ENCODE data around the gene PLCD4. TPM values are rescaled to one million over a fixed set of nuclear protein-coding genes. Genes with fewer than 3 reads are reported as not detected.

PLCD4 gene
- polyA plus RNA-seq, 3 donors: 5.9 to 10.0 (median 8.8) TPM

- DNase-seq (ENCODE audit: low read depth in 3 of 3, low spot score in 2 of 3): no peak
These were observed 10.6 kb downstream of the PLCD4 start for GRCh38 chr2:218618102-218618860.

- DNase-seq (ENCODE audit: low read depth in 3 of 3, low spot score in 2 of 3): no peak
These were observed 13.3 kb downstream of the PLCD4 start for GRCh38 chr2:218621007-218621406.

GRCh38 chr2:218622606-218623365, 15.1 kb downstream of the PLCD4 start:
- no peak for DNase-seq (ENCODE audit: low read depth in 3 of 3, low spot score in 2 of 3)

GRCh38 chr2:218623366-218623705, 15.6 kb downstream of the PLCD4 start:
- no peak for DNase-seq (ENCODE audit: low read depth in 3 of 3, low spot score in 2 of 3)

DNA sequence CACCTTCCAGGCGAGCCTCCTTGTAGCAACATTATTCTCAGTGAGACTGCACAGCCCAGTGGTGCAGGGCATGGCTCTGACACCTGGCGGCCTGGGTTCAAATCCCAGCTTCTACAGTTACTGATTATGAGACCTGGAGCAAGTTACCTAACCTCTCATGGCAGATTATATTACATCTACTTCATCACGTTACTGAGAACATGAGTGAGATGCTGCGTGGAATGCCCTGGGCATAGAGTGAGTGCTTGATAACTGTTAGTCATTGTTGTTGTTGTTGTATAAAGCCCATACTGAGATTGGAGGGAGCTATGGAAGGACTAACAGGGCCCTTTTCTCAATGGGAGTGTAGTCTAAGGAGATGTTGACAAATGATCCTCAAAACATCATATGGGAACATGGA, 18.7 kb downstream of the PLCD4 start:
- DNase-seq (ENCODE audit: low read depth in 3 of 3, low spot score in 2 of 3): no peak

- DNase-seq (ENCODE audit: low read depth in 3 of 3, low spot score in 2 of 3): no peak
These were observed 20.2 kb downstream of the PLCD4 start for GRCh38 chr2:218627939-218628338.

- DNase-seq (ENCODE audit: low read depth in 3 of 3, low spot score in 2 of 3): no peak
These were observed 24.1 kb downstream of the PLCD4 start for GRCh38 chr2:218631837-218632236.

GRCh38 chr2:218635719-218636118, 28.0 kb downstream of the PLCD4 start:
- no peak for DNase-seq (ENCODE audit: low read depth in 3 of 3, low spot score in 2 of 3)

GRCh38 chr2:218638372-218638771, 30.7 kb downstream of the PLCD4 start:
- no peak for DNase-seq (ENCODE audit: low read depth in 3 of 3, low spot score in 2 of 3)

DNA sequence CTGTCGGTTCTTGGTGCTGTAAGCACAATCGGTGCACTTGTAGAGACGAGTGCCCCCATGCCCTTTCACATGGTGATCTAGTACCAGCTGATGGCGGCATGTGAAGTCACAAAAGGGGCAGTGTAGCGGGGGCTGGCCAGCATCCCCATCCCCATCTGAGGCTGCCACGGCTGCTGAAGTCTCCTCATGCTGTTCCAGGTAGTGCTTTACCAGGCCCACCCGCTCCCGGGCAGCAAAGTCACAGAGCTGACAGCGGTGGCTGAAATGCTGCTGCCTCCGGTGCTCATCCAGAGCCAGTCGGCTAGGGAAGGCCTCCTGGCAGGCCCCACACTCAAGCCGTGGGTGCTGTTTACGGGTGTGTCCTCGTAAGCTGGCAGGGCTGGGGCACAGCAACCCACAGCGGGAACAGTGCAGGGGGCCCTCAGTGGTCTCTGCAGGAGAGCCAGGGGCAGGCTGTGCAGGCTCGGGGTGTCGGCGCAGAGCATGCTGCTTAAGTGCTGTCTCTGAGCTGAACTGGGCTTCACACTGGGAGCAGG, 34.5 kb downstream of the PLCD4 start:
- DNase-seq (ENCODE audit: low read depth in 3 of 3, low spot score in 2 of 3): no peak

DNA sequence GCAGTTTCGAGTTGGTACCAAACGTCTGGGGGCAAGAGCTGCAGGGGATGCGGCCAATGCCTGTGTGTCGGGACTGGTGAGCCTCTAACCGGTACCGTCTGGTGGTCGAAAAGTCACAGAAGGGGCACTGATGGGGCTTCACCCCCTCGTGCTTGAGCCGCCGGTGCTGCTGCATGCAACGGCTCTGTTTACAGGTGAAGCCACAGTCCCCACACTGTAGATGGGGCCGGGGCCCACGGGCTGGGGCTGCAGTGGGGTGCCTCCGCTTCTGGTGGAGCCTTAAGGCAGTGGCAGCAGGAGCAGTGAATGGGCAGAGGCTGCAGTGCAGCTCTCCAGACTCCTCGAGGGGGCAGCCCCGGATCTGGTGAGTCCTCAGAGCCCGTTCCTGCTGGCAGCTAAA, 35.1 kb downstream of the PLCD4 start:
- no peak for DNase-seq (ENCODE audit: low read depth in 3 of 3, low spot score in 2 of 3)

DNA sequence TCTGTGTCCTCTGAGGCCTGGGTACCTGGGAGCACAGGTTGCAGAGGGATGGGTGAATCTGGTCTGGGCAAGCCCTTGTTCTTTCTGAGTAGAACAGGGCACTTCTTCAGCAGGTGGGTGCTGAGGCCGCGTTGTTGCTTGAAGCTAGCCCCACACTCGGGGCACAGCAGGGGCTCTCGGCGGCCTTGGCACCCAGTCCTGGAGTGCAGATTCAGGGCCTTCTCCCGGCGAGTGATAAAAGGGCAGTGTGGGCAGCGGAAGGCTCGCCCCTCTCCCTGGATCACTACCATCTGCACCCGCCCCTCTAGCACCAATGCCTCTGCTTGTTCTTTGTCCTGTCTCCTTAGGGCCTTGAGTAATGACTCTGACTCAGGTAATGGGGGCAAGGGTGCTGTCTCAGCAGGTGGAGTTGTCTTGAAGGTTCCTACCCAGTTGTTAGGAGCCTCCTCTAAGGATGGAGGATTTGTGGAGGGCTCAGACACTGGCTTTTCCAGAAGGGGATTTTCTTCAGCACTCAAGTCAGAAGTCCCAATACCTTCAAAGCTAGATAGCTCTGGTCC, 36.1 kb downstream of the PLCD4 start:
- DNase-seq (ENCODE audit: low read depth in 3 of 3, low spot score in 2 of 3): no peak

- no peak for DNase-seq (ENCODE audit: low read depth in 3 of 3, low spot score in 2 of 3)
These were observed 37.0 kb downstream of the PLCD4 start for GRCh38 chr2:218644721-218645120.

GRCh38 chr2:218645126-218645525, 37.4 kb downstream of the PLCD4 start:
- DNase-seq (ENCODE audit: low read depth in 3 of 3, low spot score in 2 of 3): no peak

GRCh38 chr2:218648088-218648786, 40.5 kb downstream of the PLCD4 start:
- DNase-seq (ENCODE audit: low read depth in 3 of 3, low spot score in 2 of 3): no peak

- no peak for DNase-seq (ENCODE audit: low read depth in 3 of 3, low spot score in 2 of 3)
These were observed 41.0 kb downstream of the PLCD4 start for GRCh38 chr2:218648787-218649100.

DNA sequence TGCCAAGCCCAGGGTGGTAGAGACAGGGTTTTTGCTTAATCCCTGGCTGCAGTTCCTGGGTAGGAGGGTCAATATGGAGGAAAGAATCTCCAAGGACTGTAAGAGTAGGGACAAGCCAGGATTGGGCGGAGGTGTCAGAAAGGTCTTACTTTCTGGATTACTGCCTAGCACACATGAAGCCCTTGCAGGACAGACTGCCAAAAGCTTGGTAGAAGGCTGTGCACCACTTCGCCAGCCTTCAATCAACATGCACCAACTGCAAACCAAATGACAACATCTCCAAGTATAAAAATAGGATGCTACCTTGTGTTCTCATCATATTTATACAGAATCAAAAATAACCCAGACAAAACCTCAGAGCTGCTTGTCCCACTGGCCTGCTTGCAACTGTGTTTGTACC, 48.1 kb downstream of the PLCD4 start:
- no peak for DNase-seq (ENCODE audit: low read depth in 3 of 3, low spot score in 2 of 3)

DNA sequence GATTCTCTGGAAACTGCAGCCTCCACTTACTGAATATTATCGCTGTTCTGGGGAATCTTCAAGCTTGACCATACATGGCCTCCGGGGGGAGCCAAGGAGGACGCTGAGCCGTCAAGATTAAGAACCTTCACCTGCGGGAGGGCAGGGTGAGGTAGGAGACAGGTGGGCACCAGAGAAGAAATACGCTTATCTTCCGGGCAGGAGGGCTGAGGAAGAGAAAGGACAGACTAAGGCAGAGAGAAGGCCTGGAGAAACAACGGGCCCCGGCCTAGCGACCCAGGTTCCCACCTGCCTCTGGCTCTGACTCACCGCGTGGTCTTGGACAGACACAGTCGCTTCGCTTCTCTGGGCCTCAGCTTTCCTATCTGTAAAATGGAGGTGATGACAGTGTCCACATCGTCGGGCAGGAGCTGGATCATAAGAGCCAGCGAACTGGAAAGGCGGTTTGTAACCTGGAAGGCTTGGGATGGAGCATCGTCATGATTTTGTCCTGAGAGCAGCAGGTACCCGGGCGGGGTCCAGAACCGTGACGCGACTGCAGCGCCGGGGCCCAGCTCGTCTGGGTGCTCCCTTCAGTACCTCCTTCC, 51.1 kb downstream of the PLCD4 start:
- peak in 1 of 3 donors; percentile 1 for DNase-seq (ENCODE audit: low read depth in 3 of 3, low spot score in 2 of 3)

DNA sequence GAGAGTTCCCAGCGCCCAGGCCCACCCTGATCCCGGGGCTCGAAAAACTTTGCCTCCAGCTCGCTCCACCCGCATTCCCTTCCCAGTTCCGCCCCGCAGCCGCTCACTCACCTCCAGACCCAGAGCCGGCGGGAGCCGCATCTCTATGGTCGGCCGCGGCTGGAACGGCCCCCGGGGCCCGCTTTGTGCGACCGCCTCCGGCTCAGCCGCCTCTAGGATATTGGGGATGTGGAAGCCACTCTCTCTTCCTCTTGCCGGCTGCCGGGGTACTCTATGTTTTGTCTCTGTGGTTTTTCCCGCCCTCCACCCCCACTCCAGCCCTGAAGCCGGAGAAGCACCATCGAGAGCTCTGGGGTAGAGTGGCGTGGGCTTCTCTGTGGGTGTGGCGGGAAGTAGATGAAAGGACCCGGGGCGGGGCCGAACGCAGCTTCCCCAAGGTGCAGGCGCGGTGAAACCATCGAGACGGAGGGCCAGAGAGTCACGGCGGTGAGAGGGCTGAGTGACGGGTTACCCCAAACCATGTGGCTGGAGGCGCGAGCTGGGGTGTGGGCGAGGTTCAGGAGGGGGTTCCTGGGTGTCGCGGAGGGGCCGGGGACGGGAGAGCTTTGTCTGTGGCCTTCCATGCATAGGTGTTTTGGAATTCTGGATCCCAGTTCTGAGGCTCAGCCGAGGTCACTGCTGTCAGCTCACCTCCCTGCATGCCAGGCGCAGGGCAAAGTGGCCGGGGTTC, 51.7 kb downstream of the PLCD4 start, which contains the start of the genes BCS1L and ZNF142:
Gene BCS1L, plus strand, starts transcription at position 426 of the 730 bp plus-strand sequence. CDS start 1,305 bp downstream, outside the sequence.
Gene ZNF142, minus strand, starts transcription at position 366 of the 730 bp plus-strand sequence. CDS start 3,194 bp downstream, outside the sequence.
- DNase-seq (ENCODE audit: low read depth in 3 of 3, low spot score in 2 of 3): peak; percentile 70 to 79 (median 70)

- DNase-seq (ENCODE audit: low read depth in 3 of 3, low spot score in 2 of 3): no peak
These were observed 52.3 kb downstream of the PLCD4 start for GRCh38 chr2:218659988-218660358.
